Gastroesophageal sphincter (tissue), 4 donors: Measurements from ENCODE around the gene SLIT3. TPM values are rescaled to one million over a fixed set of nuclear protein-coding genes. Genes with fewer than 3 reads are reported as not detected.

Experiments
- ATAC-seq: fragments of 150-250 bp; one replicate; pipeline ENCODE4 v1.9.1; 2016; ENCODE audit warnings: mild to moderate bottlenecking, moderate library complexity
- H3K27ac ChIP-seq, 4 donors: fragments of 200-600 bp; sonication (generic) in 3 of 4; 1 replicate in 3 of 4; 2 replicates in 1 of 4; pipeline ENCODE4 v1.5.1; 2016 to 2019
- H3K27me3 ChIP-seq: fragments of 200-600 bp; sonication (generic); one replicate; pipeline ENCODE4 v1.5.1; 2019
- H3K36me3 ChIP-seq, 2 donors: fragments of 200-600 bp; sonication (generic); one replicate each; pipeline ENCODE4 v1.5.1; 2019; ENCODE audit warnings: control low read depth in 1 of 2
- H3K4me1 ChIP-seq, 3 donors: fragments of 200-600 bp; sonication (generic); 1 replicate in 2 of 3; 2 replicates in 1 of 3; pipeline ENCODE4 v1.5.1; 2016 to 2019; ENCODE audit warnings: control low read depth in 2 of 3
- H3K4me3 ChIP-seq, 2 donors: fragments of 200-600 bp; sonication (generic); one replicate each; pipeline ENCODE4 v1.5.1; 2019; ENCODE audit warnings: mild to moderate bottlenecking in 1 of 2, moderate library complexity in 1 of 2
- H3K9me3 ChIP-seq, 3 donors: fragments of 200-600 bp; sonication (generic); one replicate each; pipeline ENCODE4 v1.5.1; 2017 to 2019; ENCODE audit warnings: control low read depth in 2 of 3
- CTCF ChIP-seq, 4 experiments: fragments of 200-600 bp in 2 of 4; fragments of 450-650 bp in 2 of 4; sonication (generic) in 1 of 4; IDR thresholded peaks; one replicate each; pipeline ENCODE4 v1.5.1; 2017 to 2019; ENCODE audit warnings: antibody characterized with exemption in 4 of 4, mild to moderate bottlenecking in 2 of 4, moderate library complexity in 2 of 4
- EP300 ChIP-seq: sonication (generic); formaldehyde crosslinking; IDR thresholded peaks from one replicate; pipeline ENCODE4 v1.6.1; 2017; ENCODE audit warnings: antibody characterized with exemption, mild to moderate bottlenecking
- POLR2A ChIP-seq, 2 donors: fragments of 450-650 bp; IDR thresholded peaks; one replicate each; pipeline ENCODE4 v1.6.1; 2017; ENCODE audit warnings: antibody characterized with exemption in 2 of 2, mild to moderate bottlenecking in 2 of 2, moderate library complexity in 1 of 2
- POLR2AphosphoS5 ChIP-seq: sonication (generic); formaldehyde crosslinking; IDR thresholded peaks from one replicate; pipeline ENCODE4 v1.6.1; 2017; ENCODE audit warnings: antibody characterized with exemption
- WGBS, 2 donors: methylation state at CpG; one replicate each; pipeline ENCODE4 v1.1.5; 2018; ENCODE audit warnings: low coverage in 1 of 2; 5-methylcytosine and 5-hydroxymethylcytosine counted together
- total RNA-seq, 4 donors: library from RNA; depleted of rRNA; stranded (reverse); fragments of >200 nt; gene quantifications; one replicate each; pipeline ENCODE4 v1.1.0, GENCODE V29; 2016

SLIT3 gene
- total RNA-seq, 4 donors from 2014 or later: 29.6 to 76.3 (median 31.1) TPM

GRCh38 chr5:169331292-169331852, 30.4 kb upstream of the SLIT3 start:
- Histone ChIP-seq H3K9me3 (no peaks in the 10 kb centered on the region), H3K27ac (no peak overlapping the region), H3K4me3 (no peak overlapping the region), H3K27me3 (peaks cover 8% of the 10 kb centered on the region), H3K4me1 (no peaks in the 10 kb centered on the region), H3K36me3 (no peaks in the 10 kb centered on the region)
- 48 to 71% methylated on average over 2 to 4 of the region's 4 CpGs for WGBS, 2 donors
- TF ChIP-seq CTCF (IDR thresholded peaks at IDR 0.05) (no peak), EP300 (no peak), POLR2AphosphoS5 (no peak), POLR2A (IDR thresholded peaks at IDR 0.05) (no peak)
- no peak for ATAC-seq

GRCh38 chr5:169328401-169328800, 27.5 kb upstream of the SLIT3 start:
- Histone ChIP-seq H3K27ac (no peak overlapping the region), H3K4me1 (no peaks in the 10 kb centered on the region), H3K27me3 (no peaks in the 10 kb centered on the region), H3K4me3 (no peak overlapping the region), H3K9me3 (no peaks in the 10 kb centered on the region), H3K36me3 (no peaks in the 10 kb centered on the region)
- TF ChIP-seq POLR2A (IDR thresholded peaks at IDR 0.05) (no peak), CTCF (IDR thresholded peaks at IDR 0.05) (no peak), EP300 (no peak), POLR2AphosphoS5 (no peak)
- WGBS, 2 donors: 77 to 91% methylated on average over 5 of the region's 5 CpGs
- no peak for ATAC-seq

GRCh38 chr5:169325273-169325672, 24.3 kb upstream of the SLIT3 start:
- WGBS, 2 donors: 73 to 100% methylated on average over 1 to 2 of the region's 2 CpGs
- ATAC-seq: no peak
- no peaks in the 10 kb centered on the region for H3K4me1 ChIP-seq
- TF ChIP-seq POLR2AphosphoS5 (no peak), EP300 (no peak), CTCF (IDR thresholded peaks at IDR 0.05) (no peak), POLR2A (IDR thresholded peaks at IDR 0.05) (no peak)
- H3K27ac ChIP-seq: no peak overlapping the region
- H3K4me3 ChIP-seq: no peak overlapping the region
- no peaks in the 10 kb centered on the region for H3K9me3 ChIP-seq
- H3K27me3 ChIP-seq: no peaks in the 10 kb centered on the region
- no peaks in the 10 kb centered on the region for H3K36me3 ChIP-seq

GRCh38 chr5:169318556-169318955, 17.6 kb upstream of the SLIT3 start:
- TF ChIP-seq CTCF (IDR thresholded peaks at IDR 0.05) (no peak), EP300 (no peak), POLR2A (IDR thresholded peaks at IDR 0.05) (no peak), POLR2AphosphoS5 (no peak)
- H3K27ac ChIP-seq: no peak overlapping the region
- no peaks in the 10 kb centered on the region for H3K27me3 ChIP-seq
- H3K9me3 ChIP-seq: no peaks in the 10 kb centered on the region
- no peaks in the 10 kb centered on the region for H3K36me3 ChIP-seq
- no peak for ATAC-seq
- no peak overlapping the region for H3K4me3 ChIP-seq
- H3K4me1 ChIP-seq: no peaks in the 10 kb centered on the region
- 82 to 100% methylated on average over 1 to 2 of the region's 2 CpGs for WGBS, 2 donors

GRCh38 chr5:169307646-169308045, 6.7 kb upstream of the SLIT3 start:
- H3K27ac ChIP-seq: no peak overlapping the region
- TF ChIP-seq POLR2AphosphoS5: no peak
- no peak for TF ChIP-seq CTCF (IDR thresholded peaks at IDR 0.05)
- no peak for TF ChIP-seq POLR2A (IDR thresholded peaks at IDR 0.05)
- TF ChIP-seq EP300: no peak
- peaks cover 14% of the 10 kb centered on the region for H3K27me3 ChIP-seq
- peaks cover 0 to 3% (median 0%) of the 10 kb centered on the region in 3 donors for H3K4me1 ChIP-seq
- ATAC-seq: no peak
- H3K9me3 ChIP-seq: no peaks in the 10 kb centered on the region
- 47 to 51% methylated on average over 2 of the region's 2 CpGs for WGBS, 2 donors
- H3K36me3 ChIP-seq: no peaks in the 10 kb centered on the region
- no peak overlapping the region for H3K4me3 ChIP-seq
